NCI-H82 treated with DMSO at 0.1 percent for 48 hours (cell line): Measurements from ENCODE around the gene GRIK2.

Experiments
- DNase-seq: peaks from one replicate; lab custom pipeline; 2025; ENCODE audit not compliant: unreplicated experiment; lab: John Stamatoyannopoulos, UW

GRIK2 gene

GRCh38 chr6:101705866-101706265, 312.4 kb downstream of the GRIK2 start:
- no peak for DNase-seq

- no peak for DNase-seq
Observed at GRCh38 chr6:101706576-101706975, 313.1 kb downstream of the GRIK2 start.

- no peak for DNase-seq
Observed at GRCh38 chr6:101711518-101711917, 318.0 kb downstream of the GRIK2 start.

GRCh38 chr6:101716387-101716786, 322.9 kb downstream of the GRIK2 start:
- DNase-seq, result no peak

GRCh38 chr6:101716810-101717209, 323.3 kb downstream of the GRIK2 start:
- DNase-seq, result no peak

- no peak for DNase-seq
Observed at GRCh38 chr6:101719521-101719920, 326.0 kb downstream of the GRIK2 start.

GRCh38 chr6:101722471-101722870, 329.0 kb downstream of the GRIK2 start:
- DNase-seq, result no peak

GRCh38 chr6:101722991-101723579, 329.6 kb downstream of the GRIK2 start:
- DNase-seq, result no peak

GRCh38 chr6:101728388-101728787, 334.9 kb downstream of the GRIK2 start:
- no peak for DNase-seq

- no peak for DNase-seq
Observed at GRCh38 chr6:101728956-101729355, 335.4 kb downstream of the GRIK2 start.

GRCh38 chr6:101730954-101731353, 337.4 kb downstream of the GRIK2 start:
- no peak for DNase-seq

GRCh38 chr6:101733899-101734298, 340.4 kb downstream of the GRIK2 start:
- no peak for DNase-seq

- no peak for DNase-seq
Observed at GRCh38 chr6:101738481-101738880, 345.0 kb downstream of the GRIK2 start.

GRCh38 chr6:101740631-101741030, 347.1 kb downstream of the GRIK2 start:
- DNase-seq, result no peak

GRCh38 chr6:101741474-101742171, 348.1 kb downstream of the GRIK2 start:
- DNase-seq, result no peak

GRCh38 chr6:101747160-101747559, 353.7 kb downstream of the GRIK2 start:
- no peak for DNase-seq

- no peak for DNase-seq
Observed at GRCh38 chr6:101747716-101748115, 354.2 kb downstream of the GRIK2 start.

- no peak for DNase-seq
Observed at GRCh38 chr6:101755931-101756330, 362.4 kb downstream of the GRIK2 start.

- DNase-seq, result no peak
Observed at GRCh38 chr6:101758368-101758767, 364.9 kb downstream of the GRIK2 start.

GRCh38 chr6:101760843-101761621, 367.5 kb downstream of the GRIK2 start:
- DNase-seq, result no peak

- no peak for DNase-seq
Observed at GRCh38 chr6:101762851-101763250, 369.3 kb downstream of the GRIK2 start.

- no peak for DNase-seq
Observed at GRCh38 chr6:101765281-101765680, 371.8 kb downstream of the GRIK2 start.
